HL-60/S4 (cell line): ENCODE measurements around the gene LRRC8A.
"Not testable (repeated sequence)": the region's sequence is repeated elsewhere in the genome, so short reads cannot be mapped to it uniquely, and the experiment has no call there.

Experiments used
- in situ Hi-C: fragments of 300-500 bp; cut with MboI; formaldehyde crosslinking; loops from 2 replicates; pipeline ENCODE4 v1.14.3; 2022; ENCODE audit warnings: low sequenced_read_pairs

The LRRC8A gene

DNA sequence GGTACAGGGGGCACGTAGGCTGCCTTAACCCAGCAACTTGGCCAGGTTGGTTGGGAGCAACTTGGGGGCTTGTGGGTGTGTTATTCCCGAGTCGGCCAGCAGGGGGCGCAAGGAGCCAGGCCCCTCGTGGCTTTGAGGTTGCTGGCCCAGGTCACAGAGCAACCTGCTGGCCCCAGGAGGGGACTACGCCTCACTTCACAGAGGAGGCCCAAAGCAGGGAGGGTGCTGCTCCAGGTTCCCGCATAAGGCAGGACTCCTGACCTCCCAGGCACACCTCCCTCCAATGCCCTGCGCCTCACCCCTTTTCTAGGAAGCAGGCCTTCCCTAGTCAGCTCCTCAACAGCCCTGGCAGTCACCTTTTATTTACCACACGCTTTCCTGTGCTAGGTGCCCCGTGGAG lies 18.3 kb upstream of the LRRC8A start:
- in situ Hi-C loops, result loop anchor here (5.0 kb wide), 1 partner anchor 64 kb away; no protein-coding TSS in a partner anchor

DNA sequence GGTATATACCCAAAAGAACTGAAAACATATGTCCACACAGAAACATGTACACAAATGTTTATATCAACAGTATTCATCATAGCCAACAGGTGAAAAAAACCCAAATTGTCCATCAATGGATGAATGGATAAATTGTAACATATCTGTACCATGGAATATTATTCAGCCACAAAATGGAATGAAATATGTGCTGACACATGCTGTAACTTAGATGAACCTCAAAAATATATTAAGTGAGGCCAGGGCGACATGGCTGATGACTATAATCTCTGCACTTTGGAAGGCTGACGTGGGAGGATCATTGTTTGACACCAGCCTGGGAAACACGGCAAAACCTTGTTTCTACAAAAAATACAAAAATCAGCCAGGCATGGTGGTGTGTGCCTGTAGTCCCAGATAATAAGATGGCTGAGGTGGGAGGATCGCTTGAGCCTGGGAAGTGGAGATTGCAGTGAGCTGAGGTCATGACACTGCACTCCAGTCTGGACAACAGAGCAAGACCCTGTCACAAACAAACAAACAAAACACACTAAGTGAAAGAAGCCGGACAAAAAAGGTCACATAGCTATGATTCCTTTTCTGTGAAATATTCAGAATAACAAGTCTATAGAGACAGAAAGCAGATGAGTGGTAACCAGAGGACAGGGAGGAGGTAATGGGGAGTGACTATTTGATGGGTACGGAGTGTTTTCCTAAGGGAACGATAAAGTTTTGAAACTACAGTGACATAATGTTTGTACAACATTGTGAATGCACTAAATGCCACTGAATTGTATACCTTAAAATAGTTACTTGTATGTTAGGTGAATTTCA lies 11.6 kb upstream of the LRRC8A start:
- in situ Hi-C loops, result no loop called here

DNA sequence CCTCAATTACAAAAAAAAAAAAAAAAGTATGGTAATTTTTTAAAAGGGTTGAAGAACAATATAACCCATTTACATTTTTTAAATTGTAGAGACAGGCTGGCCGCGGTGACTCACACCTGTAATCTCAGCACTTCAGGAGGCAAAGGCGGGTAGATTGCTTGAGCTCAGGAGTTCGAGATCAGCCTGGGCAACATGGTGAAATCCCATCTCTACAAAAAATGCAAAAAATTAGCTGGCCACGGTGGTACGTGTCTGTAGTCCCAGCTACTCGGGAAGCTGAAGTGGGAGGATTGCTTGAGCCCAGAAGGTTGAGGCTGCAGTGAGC lies 11.0 kb upstream of the LRRC8A start:
- in situ Hi-C loops, result not testable (repeated sequence)

DNA sequence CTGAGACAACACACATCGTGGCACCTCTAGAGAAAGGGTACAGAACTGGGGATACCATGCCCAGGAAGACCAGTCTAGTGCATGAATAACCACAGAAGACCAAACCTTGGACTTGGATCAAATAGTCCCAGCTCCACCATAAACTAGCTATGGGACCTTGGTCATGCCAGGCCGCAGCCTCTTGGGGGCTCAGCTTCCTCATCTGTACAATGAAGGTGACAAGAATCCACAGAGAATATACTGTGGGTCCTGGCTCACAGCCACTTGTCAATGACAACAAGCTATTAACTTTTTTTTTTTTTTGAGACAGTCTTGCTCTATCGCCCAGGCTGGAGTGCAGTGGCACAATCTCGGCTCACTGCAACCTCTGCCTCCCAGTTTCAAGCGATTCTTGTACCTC lies 4.1 kb upstream of the LRRC8A start:
- in situ Hi-C loops, result no loop called here

DNA sequence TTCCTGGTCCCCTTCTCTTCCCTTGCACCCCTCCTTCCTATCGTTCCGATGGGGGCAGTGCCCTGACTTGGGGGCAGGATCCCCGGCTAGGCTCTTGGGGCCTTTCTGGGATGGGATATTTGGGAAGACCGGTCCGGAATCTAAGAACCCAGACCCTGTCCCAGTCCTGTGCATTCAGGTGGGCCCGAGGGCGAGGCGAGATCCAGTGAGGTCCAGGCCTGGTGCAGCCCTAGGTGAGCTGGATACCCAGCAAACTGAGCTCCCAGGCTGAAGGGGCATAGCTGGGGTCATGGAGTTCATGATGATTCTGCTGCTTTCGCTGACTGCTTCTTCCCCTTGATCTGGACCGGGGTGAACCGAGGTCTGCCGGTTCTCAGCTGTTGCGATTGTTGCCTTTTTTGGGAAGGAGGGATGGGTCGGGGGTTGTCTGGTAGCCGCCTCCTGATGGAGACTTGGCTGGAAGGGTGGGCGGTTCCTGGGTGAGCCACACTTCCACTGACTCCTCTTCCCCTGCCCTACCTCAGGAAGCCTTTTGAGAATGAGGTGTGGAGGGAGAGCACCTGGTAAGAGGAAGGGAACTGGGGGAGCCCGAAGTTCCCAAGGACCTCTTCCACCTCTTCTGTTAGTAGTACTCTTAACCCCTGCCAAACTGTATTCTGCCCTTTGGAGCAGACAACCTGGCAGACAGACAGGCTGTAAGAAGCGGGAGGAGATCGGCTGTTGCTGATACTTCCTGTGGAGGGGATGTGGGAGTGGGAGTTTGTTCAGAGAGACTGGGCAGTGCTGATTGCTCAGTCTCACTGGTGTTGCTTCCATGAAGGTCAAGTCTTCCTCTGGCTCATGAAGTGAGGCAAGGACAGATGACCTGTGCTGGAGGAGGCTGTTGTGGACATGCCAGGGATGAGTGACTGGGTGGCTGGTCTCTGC lies 1.0 kb downstream of the LRRC8A start:
- in situ Hi-C loops, result no loop called here

- in situ Hi-C loops, result no loop called here
Measured at GRCh38 chr9:128884164-128884563, 2.2 kb downstream of the LRRC8A start.

DNA sequence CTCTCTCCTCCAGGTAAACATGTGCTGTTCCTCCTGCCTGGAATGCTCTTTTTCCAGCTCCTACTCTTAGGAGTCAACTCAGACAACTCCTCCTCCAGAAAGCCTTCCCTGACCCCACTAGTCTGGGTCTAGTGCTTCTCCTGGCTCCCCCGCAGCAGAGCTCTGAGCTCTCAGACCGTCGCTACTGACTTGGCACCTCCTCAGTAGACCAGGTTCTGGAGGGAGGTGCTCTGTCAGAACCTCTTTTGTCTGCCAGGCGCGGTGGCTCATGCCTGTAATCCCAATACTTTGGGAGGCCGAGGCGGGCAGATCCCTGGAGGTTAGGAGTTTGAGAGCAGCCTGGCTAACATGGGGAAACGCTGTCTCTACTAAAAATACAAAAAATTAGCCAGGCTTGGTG lies 3.4 kb downstream of the LRRC8A start:
- in situ Hi-C loops, result no loop called here

DNA sequence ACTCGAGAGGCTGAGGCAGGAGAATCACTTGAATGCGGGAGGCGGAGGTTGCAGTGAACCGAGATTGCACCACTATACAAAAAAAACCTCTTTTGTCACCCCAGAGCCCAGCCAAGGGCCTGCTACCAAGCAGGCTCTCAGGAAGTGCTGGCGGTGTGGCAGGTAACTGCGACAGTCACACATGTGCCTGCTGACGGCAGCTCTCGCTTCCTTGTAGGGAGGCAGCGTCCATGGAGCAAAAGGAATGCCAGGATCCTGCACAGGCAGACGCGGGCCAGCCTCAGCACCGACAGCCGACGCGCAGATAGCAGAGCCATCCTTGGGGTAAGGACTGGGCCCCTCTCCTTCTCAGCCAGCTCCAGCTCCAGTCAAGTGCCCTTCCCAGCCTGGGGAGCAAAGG lies 3.9 kb downstream of the LRRC8A start:
- in situ Hi-C loops, result no loop called here

DNA sequence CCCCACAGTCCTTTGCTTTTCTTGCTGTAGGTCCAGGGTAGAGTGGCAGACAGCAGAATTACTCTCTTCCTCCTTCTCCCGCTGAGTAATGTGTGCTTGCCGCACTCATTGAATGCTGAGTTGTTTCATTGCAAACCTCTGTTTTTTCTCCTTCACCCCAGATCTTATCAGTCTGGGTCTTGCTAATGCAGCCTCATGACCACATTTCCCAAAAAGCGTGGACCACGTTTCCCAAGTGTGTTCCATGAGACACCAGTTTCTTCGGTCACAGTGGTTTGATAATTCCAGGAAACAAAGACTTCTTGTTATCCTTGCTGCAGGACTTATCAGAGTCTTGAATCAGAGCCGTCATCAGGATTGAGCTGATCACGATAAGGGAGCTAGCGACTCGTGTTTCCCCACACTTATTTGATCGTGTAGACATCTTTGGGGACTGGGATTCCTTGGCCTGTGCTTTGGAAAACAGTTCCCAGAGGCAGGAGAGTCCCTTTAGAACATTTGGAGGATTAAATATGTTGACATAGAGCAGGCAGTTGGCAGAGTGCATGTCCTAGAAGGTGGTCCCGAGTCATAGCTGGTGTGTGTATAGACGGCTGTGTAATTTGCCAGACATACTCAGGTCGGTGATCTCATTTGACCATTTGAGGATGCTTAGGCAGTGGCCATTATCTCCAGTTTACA lies 4.4 kb downstream of the LRRC8A start:
- in situ Hi-C loops, result no loop called here

GRCh38 chr9:128887049-128887448 lies 5.1 kb downstream of the LRRC8A start:
- in situ Hi-C loops, result no loop called here

- in situ Hi-C loops, result no loop called here
Measured at GRCh38 chr9:128887914-128888350, 6.0 kb downstream of the LRRC8A start.

DNA sequence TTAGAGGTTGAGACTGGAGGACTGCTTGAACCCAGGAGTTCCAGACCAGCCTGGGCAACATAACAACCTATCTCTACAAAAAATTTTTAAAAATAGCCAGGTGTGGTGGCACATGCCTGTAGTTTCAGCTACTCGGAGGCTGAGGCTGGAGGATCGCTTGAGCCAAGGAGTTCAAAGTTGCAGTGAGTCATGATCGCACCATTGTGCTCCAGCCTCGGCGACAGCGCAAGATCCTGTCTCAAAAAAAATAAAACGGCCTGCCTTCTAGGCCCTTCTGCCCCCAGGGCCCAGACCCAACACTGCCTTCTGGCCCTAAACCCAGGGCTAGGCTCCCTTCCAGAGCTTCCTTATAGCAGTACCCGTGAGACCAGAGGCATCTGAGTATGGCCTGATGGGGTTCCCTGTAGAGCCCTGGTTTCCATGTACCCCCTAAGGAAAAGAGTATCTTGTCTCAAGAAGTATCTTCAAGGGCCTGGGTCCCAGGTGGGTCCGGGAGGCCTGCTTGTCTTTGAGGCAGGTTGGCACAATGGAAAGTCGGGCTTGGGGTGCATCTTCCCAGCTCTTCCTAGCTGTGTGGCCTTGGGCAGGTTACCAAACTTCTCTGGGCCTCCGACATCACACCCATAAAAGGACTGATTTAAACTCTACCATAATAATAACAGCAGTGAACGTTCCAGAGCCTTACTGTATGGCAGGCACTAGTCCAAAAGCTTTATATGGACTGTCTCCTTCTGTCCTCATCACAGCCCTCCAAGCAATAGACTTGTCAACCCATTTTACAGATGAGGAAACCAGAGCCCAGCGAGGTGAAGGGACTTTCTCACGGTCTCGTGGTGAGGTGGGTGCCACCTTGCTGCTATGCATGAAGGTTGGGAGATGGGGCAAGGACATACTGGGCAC lies 9.6 kb downstream of the LRRC8A start:
- in situ Hi-C loops, result no loop called here

- in situ Hi-C loops, result no loop called here
Measured at GRCh38 chr9:128892221-128892921, 10.4 kb downstream of the LRRC8A start.

GRCh38 chr9:128893354-128893753 lies 11.4 kb downstream of the LRRC8A start:
- in situ Hi-C loops, result no loop called here

- in situ Hi-C loops, result no loop called here
Measured at GRCh38 chr9:128894764-128895163, 12.8 kb downstream of the LRRC8A start.

- in situ Hi-C loops, result no loop called here
Measured at GRCh38 chr9:128895556-128895955, 13.6 kb downstream of the LRRC8A start.

GRCh38 chr9:128898382-128898781 lies 16.4 kb downstream of the LRRC8A start:
- in situ Hi-C loops, result no loop called here

DNA sequence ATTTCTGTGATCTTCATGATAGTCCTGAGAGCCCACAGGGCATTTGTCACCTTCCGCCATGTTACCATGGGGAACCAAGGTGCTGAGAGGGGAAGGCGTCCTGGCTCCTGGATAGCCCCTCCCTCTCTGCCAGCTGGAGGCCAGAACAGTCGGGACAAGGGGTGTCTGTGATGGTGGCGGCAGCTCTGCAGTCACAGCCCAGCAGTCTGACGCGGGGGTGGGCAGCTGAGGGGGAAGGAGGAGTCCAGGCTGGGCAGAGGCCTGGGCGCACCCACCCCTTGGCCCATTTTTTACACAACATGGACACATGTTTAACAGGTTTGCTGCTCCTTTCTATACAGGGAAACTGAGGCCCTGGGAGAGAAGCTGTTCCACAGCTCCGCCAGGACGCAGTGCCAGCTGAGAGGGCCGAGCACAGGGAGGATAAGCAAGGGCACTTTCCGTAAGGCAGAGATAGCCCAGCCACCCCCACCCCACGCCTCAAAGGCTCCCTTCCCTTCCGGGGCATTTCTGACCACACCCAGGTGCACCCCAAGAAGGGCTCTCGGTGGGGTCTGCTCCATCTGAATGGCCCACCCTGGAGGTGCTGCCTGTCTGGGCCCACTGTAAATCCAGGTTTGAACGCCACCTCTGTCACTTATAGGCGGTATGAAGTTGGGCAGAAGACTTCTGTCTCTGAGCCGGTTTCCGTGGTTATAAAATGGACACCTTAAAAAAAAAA lies 17.1 kb downstream of the LRRC8A start:
- in situ Hi-C loops, result no loop called here
